GM03348 (cell line): ENCODE measurements around the gene SNX20.

Experiments used
- DNase-seq: peaks from one replicate; pipeline ENCODE4 v3.0.0; 2012; ENCODE audit warnings: low spot score

SNX20 gene

GRCh38 chr16:50679676-50680555, 1.2 kb downstream of the SNX20 start:
- DNase-seq = no peak

GRCh38 chr16:50679266-50679665, 1.8 kb downstream of the SNX20 start:
- no peak for DNase-seq

- DNase-seq = no peak
Measured at GRCh38 chr16:50678531-50678930, 2.6 kb downstream of the SNX20 start.

- no peak for DNase-seq
Measured at GRCh38 chr16:50677351-50677750, 3.8 kb downstream of the SNX20 start.

- no peak for DNase-seq
Measured at GRCh38 chr16:50676684-50677225, 4.4 kb downstream of the SNX20 start.

- no peak for DNase-seq
Measured at GRCh38 chr16:50675686-50676610, 5.2 kb downstream of the SNX20 start.

- no peak for DNase-seq
Measured at GRCh38 chr16:50674831-50675230, 6.3 kb downstream of the SNX20 start.

- DNase-seq = no peak
Measured at GRCh38 chr16:50673496-50674275, 7.4 kb downstream of the SNX20 start.

GRCh38 chr16:50671644-50672260, 9.4 kb downstream of the SNX20 start:
- no peak for DNase-seq

- DNase-seq = no peak
Measured at GRCh38 chr16:50670476-50670875, 10.6 kb downstream of the SNX20 start.

GRCh38 chr16:50669741-50670140, 11.4 kb downstream of the SNX20 start:
- DNase-seq = no peak

- DNase-seq = no peak
Measured at GRCh38 chr16:50668368-50669008, 12.6 kb downstream of the SNX20 start.

- no peak for DNase-seq
Measured at GRCh38 chr16:50667497-50668367, 13.4 kb downstream of the SNX20 start.

- DNase-seq = no peak
Measured at GRCh38 chr16:50666658-50667496, 14.2 kb downstream of the SNX20 start.

- peak; percentile 90 for DNase-seq
Measured at GRCh38 chr16:50665128-50665878, 15.8 kb downstream of the SNX20 start.

GRCh38 chr16:50664270-50664669, 16.8 kb downstream of the SNX20 start:
- DNase-seq = no peak

GRCh38 chr16:50662306-50662940, 18.7 kb downstream of the SNX20 start:
- DNase-seq = no peak

GRCh38 chr16:50659806-50660205, 21.3 kb downstream of the SNX20 start:
- DNase-seq = no peak
